GM19043 (cell line): ENCODE data around the gene CNIH2.

Experiments
- ATAC-seq: cut with Tn5 transposase; IDR thresholded peaks from one replicate; pipeline ENCODE4 v1.9.1; 2021; ENCODE audit warnings: low read depth; ENCODE audit not compliant: unreplicated experiment

Gene CNIH2

GRCh38 chr11:66327171-66328030, 49.4 kb downstream of the CNIH2 start:
- ATAC-seq: no peak

- ATAC-seq: no peak
Measured at GRCh38 chr11:66328031-66328301, 50.0 kb downstream of the CNIH2 start.

GRCh38 chr11:66328302-66329144, 50.5 kb downstream of the CNIH2 start:
- ATAC-seq: no peak

GRCh38 chr11:66329165-66329673, 51.2 kb downstream of the CNIH2 start:
- no peak for ATAC-seq

- no peak for ATAC-seq
Measured at GRCh38 chr11:66330931-66331330, 53.0 kb downstream of the CNIH2 start.

GRCh38 chr11:66331542-66332370, 53.8 kb downstream of the CNIH2 start:
- no peak for ATAC-seq

GRCh38 chr11:66332371-66333219, 54.6 kb downstream of the CNIH2 start:
- no peak for ATAC-seq

GRCh38 chr11:66333220-66333877, 55.4 kb downstream of the CNIH2 start:
- no peak for ATAC-seq
